Gastroesophageal sphincter (tissue), 3 donors: ENCODE data around the gene IFIT1.

Source experiments
- CTCF ChIP-seq, 4 experiments: fragments of 200-600 bp in 2 of 4; fragments of 450-650 bp in 2 of 4; sonication (generic) in 1 of 4; IDR thresholded peaks; one replicate each; pipeline ENCODE4 v1.5.1; 2017 to 2019; ENCODE audit warnings: antibody characterized with exemption in 4 of 4, mild to moderate bottlenecking in 2 of 4, moderate library complexity in 2 of 4
- POLR2A ChIP-seq, 2 donors: fragments of 450-650 bp; IDR thresholded peaks; one replicate each; pipeline ENCODE4 v1.6.1; 2017; ENCODE audit warnings: antibody characterized with exemption in 2 of 2, mild to moderate bottlenecking in 2 of 2, moderate library complexity in 1 of 2

GRCh38 chr10:89427629-89428028 lies 35.2 kb downstream of the IFIT1 start:
- no peak for TF ChIP-seq CTCF (IDR thresholded peaks at IDR 0.05)
- no peak for TF ChIP-seq POLR2A (IDR thresholded peaks at IDR 0.05)
